Airway epithelial cell (primary cell): Measurements from ENCODE around the gene GBX2. TPM values are rescaled to one million over a fixed set of nuclear protein-coding genes. Genes with fewer than 3 reads are reported as not detected.

Experiments
- total RNA-seq: library from RNA; depleted of rRNA; stranded (reverse); fragments of >200 nt; gene quantifications from 2 replicates; pipeline ENCODE4 v1.2.3, GENCODE V29; 2015

GBX2 gene
- total RNA-seq = not detected in 2 replicates

DNA sequence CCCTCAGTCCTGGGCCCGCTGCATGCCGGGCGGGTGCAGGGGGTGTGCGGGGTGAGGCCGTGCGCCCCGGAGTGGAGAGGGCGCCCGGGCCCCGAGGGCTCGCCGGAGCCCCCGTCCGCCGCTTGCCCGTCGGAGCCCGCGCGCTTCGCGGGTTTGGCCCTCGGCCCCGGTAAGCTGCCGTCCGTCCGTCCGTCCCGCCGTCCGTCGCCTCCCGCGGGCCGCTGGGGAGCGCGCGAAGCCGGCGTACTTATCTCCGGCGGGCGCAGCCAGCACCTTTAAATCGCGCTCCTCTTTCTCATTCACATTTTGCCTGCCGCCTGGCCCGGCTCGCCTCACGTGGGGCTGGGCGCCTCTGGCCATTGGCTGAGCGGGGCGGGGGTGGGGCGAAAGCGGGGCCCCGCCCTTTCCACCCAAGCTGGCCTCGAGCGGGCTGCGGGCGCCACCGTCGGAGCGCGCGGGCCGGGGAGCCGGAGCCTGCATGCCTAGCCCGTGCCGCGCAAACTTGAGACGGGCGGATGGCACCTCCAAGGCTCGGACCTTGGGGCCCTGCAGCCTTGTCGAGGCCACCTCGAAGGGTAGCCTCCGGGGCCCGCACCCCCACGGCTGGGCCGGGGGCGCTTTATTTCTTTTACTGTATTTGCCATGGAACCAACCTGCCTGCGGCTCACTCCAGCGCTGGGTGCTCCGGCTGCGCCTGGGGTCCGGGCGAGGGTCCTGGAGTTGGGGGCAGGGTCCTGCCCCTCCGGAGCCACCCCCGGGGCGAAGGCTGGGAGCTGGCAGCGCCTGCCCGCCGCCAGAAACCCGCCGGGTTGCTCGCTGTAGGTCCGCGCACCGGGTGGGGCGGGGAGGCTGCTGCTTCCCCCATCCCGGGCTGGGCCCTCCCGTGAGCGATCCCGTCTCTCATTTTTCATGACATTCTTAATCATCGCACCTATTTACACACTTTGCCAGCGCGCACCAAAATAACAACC lies at the start of gene GBX2:
TSS of gene GBX2 (minus strand) at position 277 of the 971 bp plus-strand sequence. CDS start 415 bp downstream, outside the sequence.

Other genes with a start within 250 kb of the GBX2 start
- not detected in 2 replicates for gene ASB18, start 96.0 kb upstream of the GBX2 start, total RNA-seq